Ammon's horn (tissue), 1 donor: ENCODE measurements around the gene PABPN1L.

Source experiments
- DNase-seq: peaks from one replicate; pipeline ENCODE4 v3.0.0-alpha.2; 2016; ENCODE audit warnings: low spot score

PABPN1L gene

GRCh38 chr16:88848557-88848956, 17.9 kb downstream of the PABPN1L start:
- no peak for DNase-seq

GRCh38 chr16:88847654-88848053, 18.8 kb downstream of the PABPN1L start:
- DNase-seq, result no peak

GRCh38 chr16:88846088-88846487, 20.4 kb downstream of the PABPN1L start:
- DNase-seq, result no peak

- no peak for DNase-seq
These were observed 21.9 kb downstream of the PABPN1L start for GRCh38 chr16:88844419-88845036.

GRCh38 chr16:88843256-88843655, 23.2 kb downstream of the PABPN1L start:
- DNase-seq, result no peak

- DNase-seq, result no peak
These were observed 23.7 kb downstream of the PABPN1L start for GRCh38 chr16:88842806-88843205.

GRCh38 chr16:88842308-88842756, 24.1 kb downstream of the PABPN1L start:
- DNase-seq, result no peak

- DNase-seq, result no peak
These were observed 24.7 kb downstream of the PABPN1L start for GRCh38 chr16:88841521-88842307.

GRCh38 chr16:88840600-88841215, 25.8 kb downstream of the PABPN1L start:
- no peak for DNase-seq

GRCh38 chr16:88839745-88840599, 26.5 kb downstream of the PABPN1L start:
- DNase-seq, result no peak

- DNase-seq, result no peak
These were observed 27.4 kb downstream of the PABPN1L start for GRCh38 chr16:88839026-88839529.

GRCh38 chr16:88838566-88838965, 27.9 kb downstream of the PABPN1L start:
- DNase-seq, result no peak

- DNase-seq, result no peak
These were observed 28.7 kb downstream of the PABPN1L start for GRCh38 chr16:88837806-88838205.

GRCh38 chr16:88836791-88837190, 29.7 kb downstream of the PABPN1L start:
- no peak for DNase-seq

- DNase-seq, result no peak
These were observed 30.6 kb downstream of the PABPN1L start for GRCh38 chr16:88835818-88836217.

GRCh38 chr16:88835383-88835782, 31.1 kb downstream of the PABPN1L start:
- no peak for DNase-seq

GRCh38 chr16:88834670-88835069, 31.8 kb downstream of the PABPN1L start:
- no peak for DNase-seq

- DNase-seq, result no peak
These were observed 33.4 kb downstream of the PABPN1L start for GRCh38 chr16:88833086-88833485.

GRCh38 chr16:88831838-88832237, 34.6 kb downstream of the PABPN1L start:
- no peak for DNase-seq

- no peak for DNase-seq
These were observed 35.7 kb downstream of the PABPN1L start for GRCh38 chr16:88830783-88831182.

- DNase-seq, result no peak
These were observed 36.2 kb downstream of the PABPN1L start for GRCh38 chr16:88830258-88830657.

GRCh38 chr16:88828711-88829110, 37.7 kb downstream of the PABPN1L start:
- peak; percentile 34 for DNase-seq
